Mucosa of descending colon (tissue), 3 donors: Measurements from ENCODE around the gene CACNA2D1. TPM values are rescaled to one million over a fixed set of nuclear protein-coding genes. Genes with fewer than 3 reads are reported as not detected.

Experiments
- ATAC-seq: fragments of 200-7000 bp; cut with Tn5 transposase; one replicate; pipeline ENCODE4 v1.9.1; 2020; ENCODE audit warnings: mild to moderate bottlenecking, moderate library complexity
- DNase-seq, 3 donors: peaks; one replicate each; pipeline ENCODE4 v3.0.0-alpha.2; 2020
- H3K36me3 ChIP-seq: fragments of 200-600 bp; one replicate; pipeline ENCODE4 v1.8.0; 2021; ENCODE audit warnings: low read depth, mild to moderate bottlenecking
- H3K4me1 ChIP-seq: fragments of 200-600 bp; one replicate; pipeline ENCODE4 v1.8.0; 2021; ENCODE audit warnings: low read depth, mild to moderate bottlenecking
- H3K4me3 ChIP-seq: fragments of 200-600 bp; one replicate; pipeline ENCODE4 v1.8.0; 2021; ENCODE audit warnings: mild to moderate bottlenecking
- H3K9me3 ChIP-seq: fragments of 200-600 bp; one replicate; pipeline ENCODE4 v1.8.0; 2021; ENCODE audit warnings: mild to moderate bottlenecking
- intact Hi-C, 2 donors: fragments of 100-400 bp; cut with DNase I in 1 of 2; cut with micrococcal nuclease in 1 of 2; formaldehyde crosslinking; loops; one replicate each; pipeline versions ENCODE4 v1.11.0 to v1.11.1; 2022; cut with DNase I, micrococcal nuclease
- total RNA-seq, 3 donors: library from RNA; stranded (reverse); fragmentation: NEBNext Ultra II Directional in 2 of 3; extraction: Animal tissue kit (Norgen Biotek cat#: 25700) in 2 of 3; gene quantifications; one replicate each; pipeline versions ENCODE4 v1.2.1 to v1.2.4, GENCODE V29; 2021 to 2023
- TF ChIP-seq, protein P1 (sequence below): fragments of 200-600 bp; IDR thresholded peaks from one replicate; pipeline ENCODE4 v1.8.0; 2022; ENCODE audit warnings: antibody characterized with exemption, mild to moderate bottlenecking
- donor health status: DM: no; HTN: no; CAD: no; lungs with moderate emphysema.
- donor health status: DM: no; HTN: no; CAD: no.
- donor health status: DM: no; HTN: yes; CAD: no.

CACNA2D1 gene
- total RNA-seq, 3 donors from 2014 or later: 3.9 to 44.1 (median 6.9) TPM

DNA sequence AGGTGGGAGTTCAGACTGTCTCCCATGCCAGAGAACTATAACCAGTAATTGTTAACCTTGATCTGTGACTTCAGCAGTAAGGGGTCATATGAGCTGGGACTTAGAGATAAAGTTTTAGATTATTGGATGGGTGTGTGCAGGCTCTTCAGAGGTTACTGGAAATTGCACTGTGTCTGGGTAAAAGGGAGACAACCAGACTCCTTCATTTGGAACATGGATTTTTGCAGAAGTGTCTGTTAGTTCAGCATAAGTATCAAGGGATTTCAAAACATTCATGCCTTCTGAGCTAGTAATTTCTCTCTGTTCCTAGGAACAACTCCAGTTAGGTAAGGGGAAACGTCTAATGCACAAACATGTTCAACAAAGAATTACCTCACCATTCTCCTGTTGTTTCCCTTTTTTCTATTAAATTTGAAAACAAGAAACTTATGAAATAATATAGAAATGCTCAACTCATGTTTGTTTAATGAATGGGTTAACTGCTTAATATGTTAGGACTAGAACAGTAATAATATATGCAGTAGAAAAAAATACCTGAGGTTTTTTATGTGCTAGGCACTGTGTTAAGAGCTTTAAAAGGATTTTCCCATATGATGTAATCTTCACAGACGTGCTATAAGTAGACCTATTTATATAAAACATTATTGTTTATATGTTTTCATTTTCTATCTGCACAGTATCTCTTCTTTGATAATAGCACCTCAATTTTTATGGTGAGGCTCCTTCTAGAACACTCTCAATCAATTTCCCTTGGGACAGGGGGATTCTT, 233.0 kb downstream of the CACNA2D1 start:
- no peaks in the 10 kb centered on the region for H3K4me1 ChIP-seq
- intact Hi-C loops: no loop called here
- TF ChIP-seq, protein P1, sequence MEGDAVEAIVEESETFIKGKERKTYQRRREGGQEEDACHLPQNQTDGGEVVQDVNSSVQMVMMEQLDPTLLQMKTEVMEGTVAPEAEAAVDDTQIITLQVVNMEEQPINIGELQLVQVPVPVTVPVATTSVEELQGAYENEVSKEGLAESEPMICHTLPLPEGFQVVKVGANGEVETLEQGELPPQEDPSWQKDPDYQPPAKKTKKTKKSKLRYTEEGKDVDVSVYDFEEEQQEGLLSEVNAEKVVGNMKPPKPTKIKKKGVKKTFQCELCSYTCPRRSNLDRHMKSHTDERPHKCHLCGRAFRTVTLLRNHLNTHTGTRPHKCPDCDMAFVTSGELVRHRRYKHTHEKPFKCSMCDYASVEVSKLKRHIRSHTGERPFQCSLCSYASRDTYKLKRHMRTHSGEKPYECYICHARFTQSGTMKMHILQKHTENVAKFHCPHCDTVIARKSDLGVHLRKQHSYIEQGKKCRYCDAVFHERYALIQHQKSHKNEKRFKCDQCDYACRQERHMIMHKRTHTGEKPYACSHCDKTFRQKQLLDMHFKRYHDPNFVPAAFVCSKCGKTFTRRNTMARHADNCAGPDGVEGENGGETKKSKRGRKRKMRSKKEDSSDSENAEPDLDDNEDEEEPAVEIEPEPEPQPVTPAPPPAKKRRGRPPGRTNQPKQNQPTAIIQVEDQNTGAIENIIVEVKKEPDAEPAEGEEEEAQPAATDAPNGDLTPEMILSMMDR: no peak
- no peak overlapping the region for H3K4me3 ChIP-seq
- no peaks in the 10 kb centered on the region for H3K36me3 ChIP-seq
- no peak for DNase-seq
- no peaks in the 10 kb centered on the region for H3K9me3 ChIP-seq
- no peak for ATAC-seq

DNA sequence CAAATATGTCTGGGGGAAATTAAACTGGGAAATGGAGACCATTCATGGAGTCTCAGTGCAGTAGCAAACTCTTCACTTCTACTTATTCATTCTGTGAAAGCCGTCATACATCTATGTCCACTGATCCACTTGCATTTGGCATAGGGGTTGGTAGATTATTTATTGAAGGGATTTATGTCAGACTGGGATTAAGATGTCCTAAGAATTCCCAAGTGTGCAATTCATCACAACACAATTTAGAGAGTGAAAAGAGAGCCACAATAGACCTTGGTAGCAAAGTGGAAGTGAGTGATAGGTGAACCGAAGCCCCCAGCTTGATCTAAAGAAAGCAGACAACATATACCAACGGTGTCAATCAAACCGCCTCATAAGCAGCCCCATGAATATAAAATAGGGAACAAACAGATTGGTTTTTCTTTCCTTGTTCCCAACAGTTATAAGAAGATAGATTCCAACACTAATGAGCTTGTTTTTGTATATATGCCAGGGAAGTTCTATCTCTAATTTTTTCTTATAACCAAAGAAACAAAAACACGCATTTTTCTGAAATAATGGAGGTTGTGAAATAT, 234.3 kb downstream of the CACNA2D1 start:
- Histone ChIP-seq H3K36me3 (no peaks in the 10 kb centered on the region), H3K9me3 (no peaks in the 10 kb centered on the region), H3K4me3 (no peak overlapping the region), H3K4me1 (no peaks in the 10 kb centered on the region)
- intact Hi-C loops: no loop called here
- no peak for ATAC-seq
- DNase-seq: no peak
- TF ChIP-seq, protein P1: no peak

DNA sequence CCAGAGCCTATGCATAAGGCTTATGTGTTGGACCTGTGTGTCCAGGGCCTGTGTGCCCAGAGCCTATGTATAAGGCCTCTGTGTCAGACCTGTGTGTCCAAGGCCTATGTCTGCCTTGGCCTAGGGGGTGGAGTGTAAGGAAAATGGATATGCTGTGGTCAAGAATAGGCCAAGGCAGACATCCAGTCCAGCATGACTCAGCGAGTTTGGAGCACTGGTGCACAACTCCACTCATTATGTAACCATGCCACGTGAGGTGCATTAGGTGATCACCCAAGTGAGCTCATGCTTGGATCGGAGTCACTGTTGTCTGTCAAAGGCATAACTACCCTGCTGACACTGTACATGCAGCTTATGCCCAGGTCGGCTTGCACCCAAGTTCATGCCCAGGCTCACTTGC, 238.9 kb downstream of the CACNA2D1 start:
- no peaks in the 10 kb centered on the region for H3K36me3 ChIP-seq
- intact Hi-C loops: no loop called here
- TF ChIP-seq, protein P1: no peak
- H3K4me3 ChIP-seq: no peak overlapping the region
- H3K9me3 ChIP-seq: no peaks in the 10 kb centered on the region
- no peak for DNase-seq
- no peaks in the 10 kb centered on the region for H3K4me1 ChIP-seq
- ATAC-seq: peak; percentile 8

DNA sequence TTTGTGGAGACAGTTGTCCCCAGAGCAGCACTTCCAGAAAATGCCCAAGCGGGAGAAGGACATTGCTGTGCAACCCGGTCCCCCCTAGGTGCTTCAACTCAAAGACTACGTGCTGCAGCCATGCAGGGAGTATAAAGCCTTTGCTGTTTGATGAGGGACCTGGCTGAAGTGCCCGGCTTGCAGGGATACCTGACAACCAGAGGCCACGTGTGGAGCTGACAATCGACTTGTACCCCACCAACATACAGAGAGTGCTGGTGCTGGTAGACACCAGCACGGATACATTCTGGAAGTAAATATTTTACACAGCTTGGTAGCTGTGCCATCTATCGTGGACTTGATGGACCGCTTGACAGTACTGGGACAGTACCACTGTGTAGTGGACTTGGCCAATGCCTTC, 240.6 kb downstream of the CACNA2D1 start:
- intact Hi-C loops: no loop called here
- TF ChIP-seq, protein P1: no peak
- Histone ChIP-seq H3K4me3 (no peak overlapping the region), H3K4me1 (no peaks in the 10 kb centered on the region), H3K36me3 (no peaks in the 10 kb centered on the region), H3K9me3 (no peaks in the 10 kb centered on the region)
- DNase-seq (no peak), ATAC-seq (no peak)

DNA sequence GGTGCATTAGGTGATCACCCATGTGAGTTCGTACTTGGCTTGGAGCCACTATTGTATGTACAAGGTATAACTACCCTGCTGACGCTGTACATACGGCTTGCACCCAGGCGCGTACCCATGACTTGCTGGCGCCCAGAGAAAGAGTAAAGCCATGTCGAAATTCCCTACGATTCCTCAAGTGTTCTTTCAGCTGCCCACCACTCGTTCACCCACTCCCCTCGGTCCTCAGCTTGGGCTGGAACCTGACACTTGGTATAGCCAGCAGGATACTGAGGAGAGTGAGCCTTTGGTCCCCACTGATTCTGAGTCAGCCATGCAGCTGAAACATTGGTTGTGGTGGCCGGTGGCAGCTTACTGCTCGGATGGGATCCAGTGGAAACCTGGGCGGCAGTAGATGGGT, 241.5 kb downstream of the CACNA2D1 start:
- intact Hi-C loops: no loop called here
- H3K4me1 ChIP-seq: no peaks in the 10 kb centered on the region
- no peaks in the 10 kb centered on the region for H3K9me3 ChIP-seq
- TF ChIP-seq, protein P1: no peak
- no peak overlapping the region for H3K4me3 ChIP-seq
- H3K36me3 ChIP-seq: no peaks in the 10 kb centered on the region
- no peak for ATAC-seq
- DNase-seq: no peak
